GM19023 (cell line): ENCODE results near the gene TSPAN18.

Source experiments
- ATAC-seq: cut with Tn5 transposase; IDR thresholded peaks from one replicate; pipeline ENCODE4 v1.9.1; 2021; ENCODE audit warnings: mild to moderate bottlenecking, moderate library complexity; ENCODE audit not compliant: unreplicated experiment

The TSPAN18 gene, protein sequence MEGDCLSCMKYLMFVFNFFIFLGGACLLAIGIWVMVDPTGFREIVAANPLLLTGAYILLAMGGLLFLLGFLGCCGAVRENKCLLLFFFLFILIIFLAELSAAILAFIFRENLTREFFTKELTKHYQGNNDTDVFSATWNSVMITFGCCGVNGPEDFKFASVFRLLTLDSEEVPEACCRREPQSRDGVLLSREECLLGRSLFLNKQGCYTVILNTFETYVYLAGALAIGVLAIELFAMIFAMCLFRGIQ

DNA sequence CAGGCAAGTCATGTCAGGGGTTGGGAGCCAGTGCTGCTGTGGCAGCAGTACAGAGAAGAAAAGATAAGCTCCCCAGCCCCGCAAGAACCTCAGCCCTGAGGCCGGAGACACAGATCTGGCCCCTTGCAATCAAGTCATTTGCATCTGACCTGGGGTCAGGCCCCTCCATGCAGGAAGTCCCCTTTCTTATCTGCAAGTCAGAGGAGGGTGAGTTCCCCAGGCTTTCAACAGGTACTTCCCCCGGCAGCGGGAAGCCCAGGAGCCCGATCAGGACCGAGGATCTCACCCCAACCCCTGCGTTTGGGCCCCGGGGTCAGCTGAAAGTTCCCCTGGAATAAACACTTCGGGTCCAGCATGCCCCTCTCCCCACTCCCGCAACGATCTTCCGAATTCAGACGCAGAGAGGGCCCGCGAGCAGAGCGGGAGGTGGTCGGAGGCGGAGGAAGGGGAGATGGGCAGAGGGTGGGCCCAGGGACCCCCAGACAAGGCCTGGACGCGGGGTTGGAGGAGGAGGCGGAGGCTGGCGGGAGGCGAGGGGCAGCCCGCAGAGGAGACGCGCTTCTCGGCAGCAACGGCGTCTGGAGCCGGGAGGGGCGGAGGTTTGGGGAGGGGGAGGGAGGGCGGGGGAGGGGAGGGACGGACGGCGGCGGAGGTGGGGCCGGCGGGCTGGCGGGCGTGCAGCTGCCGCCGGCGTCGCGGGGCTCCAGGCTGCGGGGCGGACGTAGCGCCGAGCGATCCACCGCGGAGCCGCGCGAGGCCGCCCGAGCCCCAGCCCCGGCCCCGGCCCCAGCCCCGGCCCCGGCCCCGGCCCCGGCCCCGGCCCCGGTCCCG lies at the start of gene TSPAN18:
TSS of gene TSPAN18 (plus strand) at position 680 of the 831 bp plus-strand sequence. CDS start 179,455 bp downstream, outside the sequence.
- ATAC-seq: peak; percentile 81

DNA sequence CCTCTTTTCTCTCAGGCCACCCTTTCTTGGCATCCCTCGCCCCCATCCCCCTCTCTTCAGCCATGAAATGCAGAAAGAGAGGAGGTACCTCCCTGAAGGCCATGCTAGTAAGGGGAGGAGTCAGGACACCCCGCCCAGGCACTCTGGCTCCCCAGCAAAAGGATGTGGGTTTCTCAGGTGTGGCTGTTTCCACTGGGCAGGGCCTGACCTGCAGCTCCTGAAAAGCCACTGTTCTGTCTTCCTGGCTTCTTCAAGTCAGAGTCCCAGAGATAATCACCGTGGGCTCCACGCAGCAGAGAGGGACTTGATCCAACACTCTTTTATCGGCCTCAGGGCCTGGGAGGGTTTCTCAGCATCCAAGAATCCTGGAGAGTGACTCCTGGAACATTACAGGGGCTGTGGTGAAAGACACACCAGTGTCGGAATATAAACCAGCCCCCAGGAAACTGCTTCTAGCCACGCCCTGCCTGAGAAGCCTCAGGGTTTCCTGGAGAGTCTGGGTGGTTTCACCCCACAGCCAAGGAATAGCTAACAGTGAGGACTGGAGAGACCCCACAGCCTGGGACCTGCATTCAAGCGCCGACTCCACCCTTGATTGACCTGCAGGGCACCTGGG lies 45.7 kb upstream of the TSPAN18 start:
- no peak for ATAC-seq

DNA sequence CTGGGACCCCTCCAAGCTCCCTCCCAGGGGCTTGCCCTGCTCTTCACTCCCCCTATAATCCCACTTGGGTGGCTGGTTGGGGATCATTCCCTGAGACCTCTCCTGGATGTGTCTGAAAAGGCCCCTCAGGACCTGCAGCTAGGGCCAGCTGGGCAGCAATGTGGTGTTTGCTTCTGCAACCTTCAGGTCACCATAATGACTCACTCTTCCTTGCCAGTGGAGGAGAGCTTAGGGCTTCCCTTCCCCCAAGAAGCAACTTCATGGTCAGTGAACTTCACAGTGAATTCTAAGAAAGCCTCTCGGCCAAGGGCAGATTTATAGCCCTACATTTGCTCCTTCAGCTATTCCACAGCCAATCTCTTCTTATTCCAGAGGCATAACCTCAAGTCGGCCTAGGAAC lies 45.1 kb upstream of the TSPAN18 start:
- no peak for ATAC-seq

- ATAC-seq: no peak
Observed at GRCh38 chr11:44684859-44685281, 41.9 kb upstream of the TSPAN18 start.

DNA sequence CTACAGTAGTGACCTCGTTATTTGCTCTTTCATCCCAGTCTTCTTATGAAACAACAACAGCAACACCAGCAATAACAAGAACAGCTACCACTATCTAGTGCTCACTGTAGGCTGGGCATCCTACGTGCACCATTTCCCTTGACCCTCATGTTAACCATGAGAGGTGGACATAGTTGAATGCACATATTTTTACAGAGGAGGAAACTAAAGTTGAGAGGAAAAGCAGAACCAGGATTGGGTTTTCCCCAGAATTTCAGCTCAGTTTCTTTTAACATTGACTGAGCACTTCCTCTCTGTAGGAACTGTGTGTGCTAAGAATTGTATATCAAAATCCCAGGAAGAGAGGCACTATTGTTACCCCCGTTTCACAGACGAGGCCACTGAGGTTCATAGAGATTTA lies 39.4 kb upstream of the TSPAN18 start:
- ATAC-seq: no peak

DNA sequence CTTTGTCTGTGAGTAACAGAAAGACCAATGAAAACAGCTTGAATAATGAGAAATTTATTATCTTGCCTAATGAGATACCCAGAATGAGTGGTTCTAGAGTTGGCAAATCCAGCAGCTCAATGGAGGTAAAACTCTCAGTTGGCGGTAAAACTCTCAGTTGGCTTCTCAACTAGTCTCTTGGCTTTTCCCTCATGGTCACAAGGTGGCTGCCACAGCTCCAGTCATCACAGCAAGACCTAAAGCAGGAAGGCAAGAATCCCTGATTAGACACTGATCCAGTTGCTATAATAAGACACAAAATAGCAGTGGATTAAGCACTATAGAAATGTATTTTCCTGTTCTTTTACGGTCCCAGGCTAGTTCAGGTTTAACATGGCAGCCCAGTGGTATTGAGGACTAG lies 37.5 kb upstream of the TSPAN18 start:
- ATAC-seq: no peak

GRCh38 chr11:44690651-44691050 lies 36.1 kb upstream of the TSPAN18 start:
- no peak for ATAC-seq

- no peak for ATAC-seq
Observed at GRCh38 chr11:44692460-44692859, 34.3 kb upstream of the TSPAN18 start.

DNA sequence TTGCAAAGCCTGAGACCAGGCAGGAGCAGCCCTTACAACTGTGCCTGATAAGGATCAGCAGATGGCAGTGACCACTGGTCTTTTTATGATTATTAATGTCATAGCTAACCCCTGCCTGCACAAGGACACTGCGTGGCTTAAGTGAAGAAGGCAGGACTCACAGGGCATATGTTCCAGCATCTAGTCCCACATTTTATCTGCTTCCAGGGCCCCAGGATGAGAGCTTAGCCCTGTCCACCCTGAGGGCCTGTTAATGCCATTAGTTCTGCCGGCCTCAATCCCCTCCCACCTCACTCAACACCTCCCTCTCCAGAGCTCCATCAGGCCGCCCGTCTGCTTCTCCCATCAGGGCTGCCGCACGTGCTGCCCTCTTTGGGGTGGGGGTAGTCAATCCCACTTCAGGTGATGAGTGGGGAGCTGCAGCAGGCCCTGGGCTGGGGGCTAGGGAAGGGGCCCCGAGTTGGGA lies 33.1 kb upstream of the TSPAN18 start:
- ATAC-seq: no peak

GRCh38 chr11:44694443-44694842 lies 32.3 kb upstream of the TSPAN18 start:
- ATAC-seq: no peak

GRCh38 chr11:44695169-44695833 lies 31.5 kb upstream of the TSPAN18 start:
- ATAC-seq: no peak

DNA sequence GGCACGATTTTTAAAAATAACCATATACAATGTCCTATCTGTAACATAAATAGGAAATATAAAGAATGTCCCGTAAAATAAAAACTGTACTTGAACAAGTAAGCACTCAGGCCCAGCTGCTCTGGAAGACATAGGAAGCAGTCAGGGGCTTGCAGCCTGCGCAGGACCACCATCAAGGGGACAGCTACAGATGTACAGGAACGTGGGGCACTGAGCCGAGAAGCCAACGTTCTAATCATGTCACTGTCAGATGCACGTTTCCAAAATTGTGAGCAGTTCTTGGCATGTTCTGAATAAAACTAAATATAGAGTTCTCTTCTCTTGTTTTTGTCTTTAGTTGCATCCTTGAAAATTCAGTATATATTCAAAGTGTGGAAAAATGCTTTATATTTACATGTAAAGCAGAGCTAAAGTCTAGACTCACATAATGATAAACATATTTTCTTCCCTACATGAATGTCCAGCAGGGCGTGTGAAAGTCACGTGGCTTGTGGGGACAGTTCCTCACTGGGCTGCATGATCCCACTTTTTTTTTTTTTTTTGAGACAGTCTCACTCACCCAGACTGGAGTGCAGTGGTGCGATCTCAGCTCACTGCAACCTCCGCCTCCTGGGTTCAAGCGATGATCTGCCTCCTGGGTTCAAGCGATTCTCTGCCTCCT lies 28.4 kb upstream of the TSPAN18 start:
- no peak for ATAC-seq

DNA sequence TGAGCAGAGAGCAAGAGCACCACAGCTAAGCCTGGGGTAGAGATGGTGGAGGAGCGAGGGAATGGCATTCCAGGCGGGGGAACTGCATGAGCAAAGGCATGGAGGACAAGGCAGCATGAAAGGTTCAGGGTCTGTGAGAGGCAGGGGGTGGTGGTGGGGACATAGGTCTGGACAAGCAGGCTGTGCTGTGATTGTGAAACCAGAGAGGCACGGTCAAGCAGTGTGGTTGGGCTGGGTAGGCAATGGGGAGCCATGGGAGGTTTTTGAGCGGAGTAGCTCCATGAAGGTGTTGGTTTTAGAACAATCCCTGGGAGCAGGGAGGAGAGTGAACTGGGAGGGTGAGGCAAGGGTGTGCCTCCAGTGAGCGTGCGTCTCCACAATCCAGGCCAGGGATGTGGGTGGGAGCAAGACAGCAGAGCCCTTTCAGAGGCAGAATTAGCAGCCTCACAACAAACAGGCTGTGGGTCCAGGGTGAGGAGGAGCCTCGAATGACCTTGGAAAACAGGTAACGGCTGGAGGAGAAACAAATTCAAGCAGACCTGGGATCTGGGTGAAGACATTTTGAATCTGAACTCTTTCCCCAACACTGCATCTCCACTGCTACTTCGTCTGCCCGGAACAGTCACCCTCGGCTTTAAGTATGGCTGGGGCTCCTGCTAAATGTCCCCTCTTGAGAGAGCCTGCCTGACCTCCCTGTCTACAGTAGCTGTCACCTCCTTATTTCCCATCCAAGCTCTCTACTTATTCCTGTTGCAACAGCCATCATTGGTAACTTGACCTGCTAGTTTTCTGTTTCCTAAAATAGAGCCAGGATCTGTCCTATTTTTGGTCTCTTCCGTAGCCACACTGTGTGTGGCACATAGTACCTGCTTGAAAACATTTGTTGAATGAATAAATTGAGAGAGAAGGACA lies 27.0 kb upstream of the TSPAN18 start:
- no peak for ATAC-seq

DNA sequence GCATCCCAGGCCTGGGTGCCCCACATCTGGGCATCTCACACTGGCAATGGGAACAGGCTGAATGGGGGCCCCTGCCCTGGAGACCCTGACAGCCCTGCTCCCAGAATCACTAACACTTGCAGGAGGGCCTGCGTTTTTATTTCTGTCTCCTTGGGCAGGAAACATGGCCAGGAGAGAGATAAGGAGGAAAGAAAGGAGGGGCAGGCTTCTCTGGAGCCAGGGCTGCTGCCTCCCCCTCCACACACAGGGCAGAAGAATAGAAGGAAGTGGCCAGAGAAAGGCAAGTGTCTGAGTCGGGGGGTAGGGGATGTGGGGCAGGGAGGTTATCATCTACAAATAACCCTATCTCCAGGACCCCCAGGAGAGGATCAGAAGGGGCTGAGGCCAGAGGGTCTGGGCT lies 25.5 kb upstream of the TSPAN18 start:
- no peak for ATAC-seq

GRCh38 chr11:44702889-44703288 lies 23.9 kb upstream of the TSPAN18 start:
- no peak for ATAC-seq

- no peak for ATAC-seq
Observed at GRCh38 chr11:44707094-44707493, 19.7 kb upstream of the TSPAN18 start.

- ATAC-seq: no peak
Observed at GRCh38 chr11:44708009-44708408, 18.8 kb upstream of the TSPAN18 start.

DNA sequence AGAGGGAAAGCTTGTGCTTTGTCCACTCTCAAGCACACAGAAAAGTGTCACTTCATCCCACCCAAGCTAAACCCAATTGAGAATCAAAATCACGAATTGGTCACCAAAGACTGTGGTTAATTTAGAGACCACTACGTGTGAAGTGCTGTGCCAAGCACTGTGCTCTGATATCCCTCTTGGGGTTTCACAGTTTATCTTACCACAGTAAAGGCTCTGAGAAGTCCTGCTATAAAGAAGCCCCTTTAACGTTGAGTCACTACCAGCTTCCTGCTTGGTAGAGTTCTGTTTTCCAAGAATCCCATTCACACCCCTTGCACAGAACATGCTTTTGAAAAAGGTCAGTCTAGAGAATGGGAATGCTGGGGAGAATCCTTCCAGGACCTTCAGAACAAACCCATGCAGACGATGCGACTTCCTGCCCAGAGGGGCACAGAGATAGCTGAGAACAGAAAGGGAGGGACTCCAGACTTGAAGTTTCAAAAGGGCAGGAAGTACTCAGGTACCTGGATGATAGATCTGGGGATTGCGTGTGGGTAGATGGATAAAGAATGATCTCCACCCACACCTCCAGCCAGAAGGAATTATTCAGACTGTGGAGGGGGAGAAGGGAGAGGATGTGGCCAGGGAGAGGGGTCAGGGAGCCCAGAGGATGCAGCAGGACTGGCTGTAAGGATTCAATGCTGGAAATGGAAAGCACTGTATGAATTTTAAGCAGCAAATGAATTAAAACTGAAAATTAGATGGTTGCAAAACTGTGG lies 18.1 kb upstream of the TSPAN18 start:
- ATAC-seq: no peak

- no peak for ATAC-seq
Observed at GRCh38 chr11:44709281-44709562, 17.5 kb upstream of the TSPAN18 start.
